GM12873 (cell line): Measurements from ENCODE around the gene B4GALNT4.

Source experiments
- TF ChIP-seq, protein P1 (sequence below): IDR thresholded peaks from 2 replicates; pipeline ENCODE4 v1.5.1; 2012; ENCODE audit warnings: low read depth, mild to moderate bottlenecking, moderate library complexity, low read length, control low read depth; ENCODE audit not compliant: insufficient read depth; ENCODE audit errors: missing control alignments

Gene B4GALNT4

DNA sequence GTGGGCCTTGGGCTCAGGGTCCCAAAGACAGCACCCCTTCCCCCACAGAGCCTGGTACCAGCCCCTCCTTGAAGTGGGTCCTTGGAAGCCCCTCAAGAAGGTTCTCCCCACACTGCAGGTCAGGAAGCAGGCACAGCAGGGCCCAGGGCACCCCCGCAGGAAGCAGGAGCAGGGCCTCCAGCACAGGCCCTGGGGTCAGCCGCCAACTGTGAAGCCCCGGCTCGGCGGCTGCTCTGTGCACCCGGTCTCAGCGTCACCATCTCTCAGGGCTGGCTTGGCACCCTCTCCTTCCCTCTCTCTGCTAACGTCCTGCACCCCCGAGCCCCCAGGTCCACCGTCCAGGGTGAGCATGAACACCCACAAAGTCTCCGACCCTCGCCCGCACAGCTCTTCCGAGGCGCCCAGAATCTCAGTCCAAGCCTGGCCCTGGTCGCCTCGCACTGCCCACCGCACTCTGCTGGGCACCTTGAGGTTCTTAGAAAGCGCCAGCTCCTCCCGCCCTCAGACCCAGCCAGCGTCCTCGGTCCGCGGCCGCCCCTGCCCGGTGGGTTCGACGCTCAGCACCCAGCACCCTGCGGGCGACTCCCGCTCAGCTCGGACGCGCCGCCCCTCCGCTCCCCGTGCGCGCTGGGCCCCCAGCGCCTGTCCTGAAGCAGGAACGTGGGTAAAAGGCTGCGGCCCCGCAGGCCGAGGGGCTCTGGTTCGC lies 46.9 kb downstream of the B4GALNT4 start:
- TF ChIP-seq, protein P1, sequence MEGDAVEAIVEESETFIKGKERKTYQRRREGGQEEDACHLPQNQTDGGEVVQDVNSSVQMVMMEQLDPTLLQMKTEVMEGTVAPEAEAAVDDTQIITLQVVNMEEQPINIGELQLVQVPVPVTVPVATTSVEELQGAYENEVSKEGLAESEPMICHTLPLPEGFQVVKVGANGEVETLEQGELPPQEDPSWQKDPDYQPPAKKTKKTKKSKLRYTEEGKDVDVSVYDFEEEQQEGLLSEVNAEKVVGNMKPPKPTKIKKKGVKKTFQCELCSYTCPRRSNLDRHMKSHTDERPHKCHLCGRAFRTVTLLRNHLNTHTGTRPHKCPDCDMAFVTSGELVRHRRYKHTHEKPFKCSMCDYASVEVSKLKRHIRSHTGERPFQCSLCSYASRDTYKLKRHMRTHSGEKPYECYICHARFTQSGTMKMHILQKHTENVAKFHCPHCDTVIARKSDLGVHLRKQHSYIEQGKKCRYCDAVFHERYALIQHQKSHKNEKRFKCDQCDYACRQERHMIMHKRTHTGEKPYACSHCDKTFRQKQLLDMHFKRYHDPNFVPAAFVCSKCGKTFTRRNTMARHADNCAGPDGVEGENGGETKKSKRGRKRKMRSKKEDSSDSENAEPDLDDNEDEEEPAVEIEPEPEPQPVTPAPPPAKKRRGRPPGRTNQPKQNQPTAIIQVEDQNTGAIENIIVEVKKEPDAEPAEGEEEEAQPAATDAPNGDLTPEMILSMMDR = no peak

DNA sequence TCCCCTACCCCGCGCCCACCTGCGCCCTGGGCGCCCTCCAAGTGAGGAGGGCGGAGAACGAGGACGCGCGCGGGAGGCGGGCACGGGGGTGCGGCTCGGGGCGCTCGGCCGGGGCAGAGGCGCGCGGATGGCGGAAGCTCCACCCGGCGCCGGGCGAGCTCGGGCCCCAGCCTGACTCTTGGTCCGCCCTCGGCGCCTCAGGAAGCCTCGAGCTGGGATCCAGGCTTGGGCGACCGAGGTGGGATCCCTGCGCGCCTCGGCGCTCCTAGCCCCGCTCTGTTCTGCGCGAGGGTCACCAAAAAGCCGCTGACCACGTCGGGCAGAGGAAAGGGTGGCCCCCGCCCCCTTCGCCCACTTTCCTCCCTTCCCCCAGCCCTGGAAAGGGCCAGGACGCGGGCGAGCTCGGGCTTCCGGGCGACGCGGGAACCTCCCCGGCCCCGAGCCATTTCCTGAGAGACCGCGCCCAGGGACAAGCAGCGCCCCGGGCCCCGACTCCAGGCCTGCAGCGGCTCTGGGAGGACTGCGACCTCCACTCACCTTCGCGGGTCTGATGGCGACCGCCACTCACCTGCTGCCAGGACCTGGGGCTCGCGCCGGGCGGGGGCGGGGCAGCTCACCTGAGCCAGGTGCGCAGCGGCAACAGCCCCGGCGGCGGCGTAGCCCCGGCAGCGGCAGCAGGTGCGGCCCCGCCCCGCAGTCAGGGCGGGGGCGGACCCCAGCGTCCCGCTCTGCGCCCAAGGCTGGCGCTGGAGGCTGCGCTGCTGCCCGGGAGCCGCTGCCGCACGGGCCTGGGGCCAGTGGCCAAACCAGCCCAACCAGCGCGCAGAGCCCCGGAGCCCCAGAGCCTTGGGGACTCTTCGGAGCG lies 47.7 kb downstream of the B4GALNT4 start:
- TF ChIP-seq, protein P1 = no peak

DNA sequence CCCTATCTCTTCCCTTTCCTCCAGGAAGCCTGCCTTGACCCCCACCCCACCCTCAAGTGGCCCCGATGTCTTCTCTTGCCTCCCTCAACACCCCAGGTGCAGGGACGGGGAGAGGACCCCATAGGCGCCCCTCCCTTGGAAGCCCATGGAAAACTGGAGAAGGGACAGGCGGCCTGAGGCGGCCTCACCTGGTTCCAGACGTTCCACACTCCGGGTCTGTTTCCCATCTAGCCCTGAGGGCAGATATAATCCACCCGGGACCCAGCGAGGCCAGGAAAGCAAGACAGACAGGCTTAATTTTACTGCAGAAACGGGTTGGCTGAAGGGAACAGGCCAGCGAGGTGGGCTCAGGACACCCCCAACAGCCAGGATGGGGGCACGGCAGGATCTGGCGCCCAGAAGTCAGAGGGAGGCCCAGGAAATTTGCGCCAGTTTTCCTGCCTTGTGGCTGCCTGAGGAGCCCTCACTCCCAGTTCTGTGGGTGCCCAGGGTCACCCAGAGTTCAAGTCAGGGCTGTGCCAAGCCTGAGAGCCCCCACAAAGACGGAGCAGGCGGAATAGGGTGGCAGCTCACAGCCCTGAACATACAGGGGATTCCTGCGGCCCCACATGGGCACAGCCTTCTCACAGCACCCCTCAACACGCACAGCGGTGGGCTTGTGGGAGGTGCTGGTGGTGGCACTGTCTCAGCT lies 48.5 kb downstream of the B4GALNT4 start:
- TF ChIP-seq, protein P1 = no peak

DNA sequence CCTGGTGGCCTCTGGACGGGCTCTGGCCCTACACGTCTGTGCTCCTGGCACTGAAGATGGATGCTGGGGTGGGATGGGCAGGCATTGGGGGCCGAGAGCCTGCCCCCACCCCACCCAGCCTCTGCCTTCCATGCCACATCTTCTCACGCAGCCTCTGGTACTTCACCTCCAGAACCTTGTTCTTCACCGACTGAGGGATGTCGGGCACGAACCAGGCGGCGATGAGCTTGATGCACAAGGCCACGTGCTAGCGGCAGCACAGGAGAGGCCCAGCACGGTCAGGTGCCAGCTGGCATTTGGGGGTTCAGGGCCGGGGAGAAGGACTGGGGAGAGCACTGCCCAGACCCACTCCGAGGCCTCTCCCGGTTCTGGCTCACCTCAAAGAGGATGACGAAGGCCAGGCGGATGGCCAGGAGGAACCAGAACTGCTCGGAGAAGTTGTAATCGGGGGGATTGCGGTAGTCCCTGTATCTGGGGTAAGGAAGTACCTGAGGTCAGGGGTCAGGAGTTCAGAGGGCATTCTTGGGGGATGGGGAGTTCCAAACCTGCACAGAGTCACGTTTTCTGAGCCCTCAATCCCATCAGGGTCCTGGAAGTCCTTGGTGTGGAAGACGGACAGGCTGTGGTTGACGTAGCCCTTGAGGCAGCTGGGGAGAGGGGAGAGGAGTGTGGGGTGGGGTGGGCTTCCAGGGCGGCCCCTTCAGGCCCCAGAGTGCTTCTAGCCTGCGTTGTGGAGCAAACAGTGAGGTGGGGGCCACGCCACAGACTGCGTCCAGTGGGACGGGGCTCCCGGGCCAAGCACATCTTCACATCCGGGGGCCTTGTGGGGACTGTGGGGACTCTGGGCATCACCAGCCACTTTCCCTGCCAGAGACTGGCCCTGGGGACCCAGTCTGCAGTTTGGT lies 49.3 kb downstream of the B4GALNT4 start:
- TF ChIP-seq, protein P1 = no peak

DNA sequence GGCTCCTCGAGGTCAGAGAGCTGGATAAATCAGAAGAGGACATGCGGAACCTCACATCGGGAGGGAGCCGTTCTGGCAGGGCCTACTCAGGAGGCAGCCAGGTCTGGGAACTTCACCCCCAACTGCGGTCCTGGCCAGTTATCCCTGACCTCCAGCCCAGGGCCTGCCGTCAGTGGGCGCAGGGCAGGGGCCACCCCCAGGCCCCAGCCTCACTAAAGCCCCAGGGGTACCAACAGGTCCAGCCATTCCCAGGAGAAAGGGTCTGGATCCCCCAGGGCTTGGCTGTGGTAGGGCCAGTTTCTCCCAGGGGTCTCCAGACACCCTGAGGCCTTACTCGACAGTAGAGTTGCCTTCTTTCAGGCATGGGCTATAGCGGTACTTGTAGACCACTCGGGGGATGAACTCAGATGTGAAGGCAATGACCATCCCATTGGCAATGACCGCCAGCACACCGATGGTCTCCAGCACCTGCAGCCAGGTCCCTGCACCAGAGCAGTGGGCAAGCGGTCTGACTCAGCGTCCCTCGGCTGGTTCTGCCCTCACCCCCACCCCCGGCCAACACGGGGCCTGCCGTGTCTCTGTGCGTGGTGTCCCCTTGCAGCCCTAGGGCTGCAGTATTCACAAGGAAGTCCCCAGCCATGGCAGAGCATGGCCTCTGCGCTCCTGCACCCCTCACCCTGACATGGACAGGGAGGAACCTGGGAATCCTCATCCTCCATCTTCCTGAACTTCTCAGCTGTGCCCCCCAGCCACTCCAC lies 50.1 kb downstream of the B4GALNT4 start:
- TF ChIP-seq, protein P1 = no peak

DNA sequence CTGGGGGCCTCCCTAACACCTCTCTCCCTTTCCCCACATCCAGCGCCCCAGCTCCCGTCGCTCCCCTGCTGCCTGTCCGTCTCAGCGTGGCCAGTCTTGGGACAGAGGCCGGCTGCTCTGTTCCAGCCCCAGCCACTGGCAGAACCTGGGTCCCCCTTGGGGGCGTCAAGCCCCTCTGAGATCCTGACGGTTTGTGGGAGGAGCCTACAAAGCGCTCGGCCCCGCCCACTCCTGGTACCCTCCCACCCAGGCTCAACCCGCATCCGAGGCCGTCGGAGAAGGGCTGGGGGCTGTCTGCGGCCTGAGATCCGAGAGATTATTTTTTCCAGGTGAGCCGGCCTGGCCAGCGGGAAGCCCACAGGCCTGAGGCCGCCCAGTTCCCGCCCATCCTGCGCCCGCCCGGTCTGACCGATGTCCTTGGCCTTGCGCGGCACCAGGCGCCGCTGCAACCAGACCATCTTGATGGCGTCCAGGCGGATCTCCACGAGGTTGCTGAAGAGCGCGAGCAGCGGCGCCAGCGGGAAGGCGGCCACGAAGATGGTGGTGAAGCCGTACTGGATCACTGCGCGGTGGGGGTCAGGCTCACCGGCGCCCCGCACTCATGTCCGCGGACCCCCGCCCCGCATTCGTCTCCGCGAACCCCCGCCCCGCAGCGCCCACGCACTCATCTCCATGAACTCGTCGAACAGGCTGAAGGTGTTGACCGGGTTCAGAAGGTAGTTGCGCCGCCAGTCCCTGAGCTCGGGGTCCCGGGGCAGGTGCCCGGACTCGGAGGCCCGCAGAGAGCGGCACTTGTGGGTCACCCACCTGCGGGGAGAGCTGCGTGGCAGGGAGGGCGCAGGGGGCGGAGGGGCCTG lies 51.0 kb downstream of the B4GALNT4 start:
- TF ChIP-seq, protein P1 = no peak
